WTC11 (cell line): ENCODE results near the gene ZMIZ1. TPM values are rescaled to one million over a fixed set of nuclear protein-coding genes. Genes with fewer than 3 reads are reported as not detected.

ENCODE experiments used
- ATAC-seq: fragments of 200-7000 bp; cut with Tn5 transposase; 2 replicates; pipeline ENCODE4 v1.10.0; 2021; ENCODE audit warnings: mild to moderate bottlenecking, moderate library complexity
- CTCF ChIA-PET: fragments of 300-600 bp; sonication (Branson Sonifier 250); formaldehyde crosslinking; loops from one replicate; lab custom pipeline; 2021; ENCODE audit warnings: antibody characterized with exemption; lab: Charles Lee
- POLR2A ChIA-PET: fragments of 350-600 bp; sonication (Branson Sonifier 250); formaldehyde crosslinking; loops from one replicate; lab custom pipeline; 2021; ENCODE audit warnings: antibody characterized with exemption; lab: Charles Lee
- DNase-seq: peaks from one replicate; pipeline ENCODE4 v3.0.0; 2021; ENCODE audit warnings: low spot score
- H3K27ac Mint-ChIP-seq: 2 replicates; pipeline ENCODE4 v1.8.0; 2021; ENCODE audit warnings: mixed read lengths
- H3K27me3 Mint-ChIP-seq: 2 replicates; pipeline ENCODE4 v1.8.0; 2021; ENCODE audit warnings: low read depth, mild to moderate bottlenecking, moderate library complexity, mixed read lengths
- H3K36me3 Mint-ChIP-seq: 2 replicates; pipeline ENCODE4 v1.8.0; 2021; ENCODE audit warnings: mixed read lengths
- H3K4me1 Mint-ChIP-seq: 2 replicates; pipeline ENCODE4 v1.8.0; 2022; ENCODE audit warnings: mixed read lengths
- H3K4me3 Mint-ChIP-seq: 2 replicates; pipeline ENCODE4 v1.8.0; 2021; ENCODE audit warnings: mild to moderate bottlenecking, moderate library complexity, mixed read lengths
- H3K9me3 Mint-ChIP-seq: 2 replicates; pipeline ENCODE4 v1.8.0; 2021; ENCODE audit warnings: mixed read lengths
- ATF2 ChIP-seq: sonication (generic); formaldehyde crosslinking; IDR thresholded peaks from 2 replicates; pipeline ENCODE4 v1.8.1; 2022; ENCODE audit warnings: low read depth, missing genetic modification reagents, borderline replicate concordance
- CREM ChIP-seq: sonication (generic); formaldehyde crosslinking; IDR thresholded peaks from 2 replicates; pipeline ENCODE4 v1.8.1; 2022; ENCODE audit warnings: mild to moderate bottlenecking, missing genetic modification reagents, moderate library complexity
- E2F4 ChIP-seq: sonication (generic); formaldehyde crosslinking; IDR thresholded peaks from 2 replicates; pipeline ENCODE4 v1.8.1; 2022; ENCODE audit warnings: low read depth, mild to moderate bottlenecking, moderate library complexity, missing genetic modification reagents, borderline replicate concordance
- E2F5 ChIP-seq: sonication (generic); formaldehyde crosslinking; IDR thresholded peaks from 2 replicates; pipeline ENCODE4 v1.8.1; 2022; ENCODE audit warnings: mild to moderate bottlenecking, moderate library complexity, missing genetic modification reagents
- ESRRA ChIP-seq: sonication (generic); formaldehyde crosslinking; IDR thresholded peaks from 2 replicates; pipeline ENCODE4 v1.8.1; 2022; ENCODE audit warnings: mild to moderate bottlenecking, missing genetic modification reagents, borderline replicate concordance
- ETV6 ChIP-seq: sonication (generic); formaldehyde crosslinking; IDR thresholded peaks from 2 replicates; pipeline ENCODE4 v1.8.1; 2022; ENCODE audit warnings: mild to moderate bottlenecking, missing genetic modification reagents
- FOXJ3 ChIP-seq: sonication (generic); formaldehyde crosslinking; IDR thresholded peaks from 2 replicates; pipeline ENCODE4 v1.9.0; 2021; ENCODE audit warnings: missing genetic modification reagents, mild to moderate bottlenecking, borderline replicate concordance
- GABPB1 ChIP-seq: sonication (generic); formaldehyde crosslinking; IDR thresholded peaks from 2 replicates; pipeline ENCODE4 v1.8.1; 2023; ENCODE audit warnings: mild to moderate bottlenecking, missing genetic modification reagents
- GRHL2 ChIP-seq: fragments of 250-450 bp; sonication (Bioruptor Pico); IDR thresholded peaks from 2 replicates; pipeline ENCODE4 v1.8.0; 2022; ENCODE audit warnings: mild to moderate bottlenecking, moderate library complexity; ENCODE audit not compliant: insufficient replicate concordance, severe bottlenecking
- JUN ChIP-seq: sonication (generic); formaldehyde crosslinking; IDR thresholded peaks from 2 replicates; pipeline ENCODE4 v1.8.0; 2023; ENCODE audit warnings: mild to moderate bottlenecking, missing genetic modification reagents
- MYBL2 ChIP-seq: sonication (generic); formaldehyde crosslinking; IDR thresholded peaks from 2 replicates; pipeline ENCODE4 v1.8.1; 2023; ENCODE audit warnings: mild to moderate bottlenecking, moderate library complexity, missing genetic modification reagents
- NR3C1 ChIP-seq: sonication (generic); formaldehyde crosslinking; conservative IDR thresholded peaks from 2 replicates; pipeline ENCODE4 v1.8.1; 2023; ENCODE audit warnings: low read depth, mild to moderate bottlenecking, missing genetic modification reagents
- RELA ChIP-seq: sonication (generic); formaldehyde crosslinking; IDR thresholded peaks from 2 replicates; pipeline ENCODE4 v1.8.1; 2022; ENCODE audit warnings: missing genetic modification reagents, mild to moderate bottlenecking, borderline replicate concordance
- TEAD4 ChIP-seq: sonication (generic); formaldehyde crosslinking; IDR thresholded peaks from 2 replicates; pipeline ENCODE4 v1.8.0; 2022; ENCODE audit warnings: mild to moderate bottlenecking, missing genetic modification reagents
- ZBTB43 ChIP-seq: sonication (generic); formaldehyde crosslinking; IDR thresholded peaks from 2 replicates; pipeline ENCODE4 v1.8.1; 2023; ENCODE audit warnings: mild to moderate bottlenecking, missing genetic modification reagents
- ZNF416 ChIP-seq: fragments of 250-450 bp; sonication (Bioruptor Pico); IDR thresholded peaks from 2 replicates; pipeline ENCODE4 v1.9.0; 2021; ENCODE audit warnings: mild to moderate bottlenecking, inconsistent platforms
- total RNA-seq: library from RNA; stranded (reverse); gene quantifications from 3 replicates; pipeline ENCODE4 v1.2.3, GENCODE V29; 2021
- TF ChIP-seq, protein P1 (sequence below): fragments of 250-450 bp; sonication (Bioruptor Pico); IDR thresholded peaks from 2 replicates; pipeline ENCODE4 v1.9.0; 2021; ENCODE audit warnings: mild to moderate bottlenecking
- TF ChIP-seq, protein P2 (sequence below): sonication (generic); formaldehyde crosslinking; IDR thresholded peaks from 2 replicates; pipeline ENCODE4 v1.8.1; 2022; ENCODE audit warnings: missing genetic modification reagents, borderline replicate concordance
- TF ChIP-seq, protein P3 (sequence below): sonication (generic); formaldehyde crosslinking; IDR thresholded peaks from 2 replicates; pipeline ENCODE4 v1.8.1; 2023; ENCODE audit warnings: mild to moderate bottlenecking, moderate library complexity, missing genetic modification reagents

ZMIZ1 gene
- total RNA-seq, 1 experiment from 2014 or later: 44.4 TPM

- Mint-ChIP-seq H3K4me1 (peaks cover 72% of the 10 kb centered on the region), H3K4me3 (peak overlapping the region; percentile 31), H3K36me3 (peaks cover 5% of the 10 kb centered on the region; the same call in 1 of the 2 replicates), H3K9me3 (no peaks in the 10 kb centered on the region), H3K27ac (peak overlapping the region; percentile 74), H3K27me3 (no peaks in the 10 kb centered on the region)
- DNase-seq (no peak), ATAC-seq (peak; percentile 57)
- ChIA-PET POLR2A (interaction anchor here (1.3 kb wide), 1 partner anchor 43 kb away, joined by 5 read pairs; no protein-coding TSS in a partner anchor), CTCF (interaction anchor here (1.0 to 1.9 kb wide), 6 partner anchors 9 to 81 kb away, joined by 3 to 11 read pairs (median 4); no protein-coding TSS in a partner anchor)
- no peak for TF ChIP-seq ATF2 (CRISPR knock-in tag)
- no peak for TF ChIP-seq ETV6 (CRISPR knock-in tag)
- no peak for TF ChIP-seq GABPB1
- no peak for TF ChIP-seq ZNF416 (CRISPR knock-in tag)
- TF ChIP-seq, protein P1, sequence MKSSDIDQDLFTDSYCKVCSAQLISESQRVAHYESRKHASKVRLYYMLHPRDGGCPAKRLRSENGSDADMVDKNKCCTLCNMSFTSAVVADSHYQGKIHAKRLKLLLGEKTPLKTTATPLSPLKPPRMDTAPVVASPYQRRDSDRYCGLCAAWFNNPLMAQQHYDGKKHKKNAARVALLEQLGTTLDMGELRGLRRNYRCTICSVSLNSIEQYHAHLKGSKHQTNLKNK (CRISPR knock-in tag): no peak
- no peak for TF ChIP-seq ESRRA (CRISPR knock-in tag)
- no peak for TF ChIP-seq JUN (CRISPR knock-in tag)
- TF ChIP-seq E2F5 (CRISPR knock-in tag): no peak
- TF ChIP-seq NR3C1: no peak
- TF ChIP-seq, protein P2, sequence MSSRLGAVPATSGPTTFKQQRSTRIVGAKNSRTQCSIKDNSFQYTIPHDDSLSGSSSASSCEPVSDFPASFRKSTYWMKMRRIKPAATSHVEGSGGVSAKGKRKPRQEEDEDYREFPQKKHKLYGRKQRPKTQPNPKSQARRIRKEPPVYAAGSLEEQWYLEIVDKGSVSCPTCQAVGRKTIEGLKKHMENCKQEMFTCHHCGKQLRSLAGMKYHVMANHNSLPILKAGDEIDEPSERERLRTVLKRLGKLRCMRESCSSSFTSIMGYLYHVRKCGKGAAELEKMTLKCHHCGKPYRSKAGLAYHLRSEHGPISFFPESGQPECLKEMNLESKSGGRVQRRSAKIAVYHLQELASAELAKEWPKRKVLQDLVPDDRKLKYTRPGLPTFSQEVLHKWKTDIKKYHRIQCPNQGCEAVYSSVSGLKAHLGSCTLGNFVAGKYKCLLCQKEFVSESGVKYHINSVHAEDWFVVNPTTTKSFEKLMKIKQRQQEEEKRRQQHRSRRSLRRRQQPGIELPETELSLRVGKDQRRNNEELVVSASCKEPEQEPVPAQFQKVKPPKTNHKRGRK: no peak
- no peak for TF ChIP-seq MYBL2 (CRISPR knock-in tag)
- no peak for TF ChIP-seq GRHL2 (CRISPR knock-in tag)
- TF ChIP-seq, protein P3, sequence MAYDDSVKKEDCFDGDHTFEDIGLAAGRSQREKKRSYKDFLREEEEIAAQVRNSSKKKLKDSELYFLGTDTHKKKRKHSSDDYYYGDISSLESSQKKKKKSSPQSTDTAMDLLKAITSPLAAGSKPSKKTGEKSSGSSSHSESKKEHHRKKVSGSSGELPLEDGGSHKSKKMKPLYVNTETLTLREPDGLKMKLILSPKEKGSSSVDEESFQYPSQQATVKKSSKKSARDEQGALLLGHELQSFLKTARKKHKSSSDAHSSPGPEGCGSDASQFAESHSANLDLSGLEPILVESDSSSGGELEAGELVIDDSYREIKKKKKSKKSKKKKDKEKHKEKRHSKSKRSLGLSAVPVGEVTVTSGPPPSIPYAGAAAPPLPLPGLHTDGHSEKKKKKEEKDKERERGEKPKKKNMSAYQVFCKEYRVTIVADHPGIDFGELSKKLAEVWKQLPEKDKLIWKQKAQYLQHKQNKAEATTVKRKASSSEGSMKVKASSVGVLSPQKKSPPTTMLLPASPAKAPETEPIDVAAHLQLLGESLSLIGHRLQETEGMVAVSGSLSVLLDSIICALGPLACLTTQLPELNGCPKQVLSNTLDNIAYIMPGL: no peak
- TF ChIP-seq ZBTB43 (CRISPR knock-in tag): no peak
- no peak for TF ChIP-seq RELA (CRISPR knock-in tag)
- no peak for TF ChIP-seq E2F4 (CRISPR knock-in tag)
- no peak for TF ChIP-seq TEAD4 (CRISPR knock-in tag)
- TF ChIP-seq FOXJ3 (CRISPR knock-in tag): no peak
- no peak for TF ChIP-seq CREM
Observed at GRCh38 chr10:79113827-79114226, 45.1 kb downstream of the ZMIZ1 start.
